Measurements from ENCODE around the gene EHF.

- no peak for TF ChIP-seq EZH2phosphoT487 (IDR thresholded peaks at IDR 0.05; ENCODE audit: low read depth, severe bottlenecking, unreplicated experiment)
- no peak for TF ChIP-seq CTCF (IDR thresholded peaks at IDR 0.05; ENCODE audit: poor library complexity)
These were observed 1.8 kb upstream of the EHF start for GRCh38 chr11:34619062-34619516.

Measured in hepatocyte (in vitro differentiated cells).